Measurements from ENCODE around the gene CNOT6L.
"Not testable (repeated sequence)": the region's sequence is repeated elsewhere in the genome, so short reads cannot be mapped to it uniquely, and the experiment has no call there.

- TF ChIP-seq CTCF (conservative IDR thresholded peaks at IDR 0.05 in 1 of 2, IDR thresholded peaks at IDR 0.05 in 1 of 2; ENCODE audit: low read depth in 1 of 2, low read length in 2 of 2); EZH2 (IDR thresholded peaks at IDR 0.05; ENCODE audit: low read length, missing control alignments): not testable (repeated sequence)
Measured at GRCh38 chr4:77780762-77781161, 38.4 kb downstream of the CNOT6L start.
